WERI-Rb-1 (cell line): ENCODE data around the gene MEF2A.

Experiments
- DNase-seq: peaks from one replicate; pipeline ENCODE4 v3.0.0-alpha.2; 2020
- H3K27ac ChIP-seq: fragments of 250-450 bp; sonication (Bioruptor Pico); 2 replicates; pipeline ENCODE4 v1.5.1; 2020; ENCODE audit warnings: mild to moderate bottlenecking, moderate library complexity
- H3K27me3 ChIP-seq: fragments of 250-450 bp; sonication (Bioruptor Pico); 2 replicates; pipeline ENCODE4 v1.5.1; 2021; ENCODE audit warnings: mild to moderate bottlenecking, low read depth, moderate library complexity; ENCODE audit not compliant: insufficient read depth, severe bottlenecking
- H3K36me3 ChIP-seq: fragments of 250-450 bp; sonication (Bioruptor Pico); 2 replicates; pipeline ENCODE4 v1.5.1; 2020; ENCODE audit warnings: mild to moderate bottlenecking, moderate library complexity
- H3K4me3 ChIP-seq: 2 replicates; pipeline ENCODE4 v1.5.1; 2011; ENCODE audit warnings: low read depth, mild to moderate bottlenecking, control low read depth, low read length
- H3K9me3 ChIP-seq: fragments of 250-450 bp; sonication (Bioruptor Pico); 2 replicates; pipeline ENCODE4 v1.5.1; 2021; ENCODE audit warnings: mild to moderate bottlenecking, moderate library complexity; ENCODE audit not compliant: severe bottlenecking
- TF ChIP-seq, protein P1 (sequence below): IDR thresholded peaks from 2 replicates; pipeline ENCODE4 v1.5.1; 2011; ENCODE audit warnings: low read depth, mild to moderate bottlenecking, control low read depth, inconsistent platforms, low read length

The MEF2A gene

DNA sequence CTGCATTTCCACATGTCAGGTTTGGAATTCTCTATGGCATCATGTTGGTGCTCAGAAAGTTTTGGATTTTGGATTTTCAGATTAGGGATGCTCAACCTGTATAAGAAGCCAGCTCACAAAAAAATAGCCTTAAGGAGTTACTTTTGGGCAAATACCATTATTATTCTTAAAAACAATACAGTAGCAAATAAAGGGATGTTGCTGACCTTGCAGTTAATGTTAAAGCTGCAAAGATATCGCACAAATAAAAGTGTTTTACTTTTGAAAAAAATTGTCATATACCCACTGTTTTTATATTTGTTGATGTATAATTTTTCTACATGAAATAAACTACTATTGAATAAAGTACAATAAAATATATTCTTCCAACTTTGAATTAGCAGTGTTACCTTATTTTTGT lies 107.3 kb downstream of the MEF2A start:
- Histone ChIP-seq H3K9me3 (no peaks in the 10 kb centered on the region), H3K4me3 (no peak overlapping the region), H3K27ac (no peak overlapping the region), H3K36me3 (peaks cover 27% of the 10 kb centered on the region), H3K27me3 (no peaks in the 10 kb centered on the region)
- DNase-seq, result no peak
- TF ChIP-seq, protein P1, sequence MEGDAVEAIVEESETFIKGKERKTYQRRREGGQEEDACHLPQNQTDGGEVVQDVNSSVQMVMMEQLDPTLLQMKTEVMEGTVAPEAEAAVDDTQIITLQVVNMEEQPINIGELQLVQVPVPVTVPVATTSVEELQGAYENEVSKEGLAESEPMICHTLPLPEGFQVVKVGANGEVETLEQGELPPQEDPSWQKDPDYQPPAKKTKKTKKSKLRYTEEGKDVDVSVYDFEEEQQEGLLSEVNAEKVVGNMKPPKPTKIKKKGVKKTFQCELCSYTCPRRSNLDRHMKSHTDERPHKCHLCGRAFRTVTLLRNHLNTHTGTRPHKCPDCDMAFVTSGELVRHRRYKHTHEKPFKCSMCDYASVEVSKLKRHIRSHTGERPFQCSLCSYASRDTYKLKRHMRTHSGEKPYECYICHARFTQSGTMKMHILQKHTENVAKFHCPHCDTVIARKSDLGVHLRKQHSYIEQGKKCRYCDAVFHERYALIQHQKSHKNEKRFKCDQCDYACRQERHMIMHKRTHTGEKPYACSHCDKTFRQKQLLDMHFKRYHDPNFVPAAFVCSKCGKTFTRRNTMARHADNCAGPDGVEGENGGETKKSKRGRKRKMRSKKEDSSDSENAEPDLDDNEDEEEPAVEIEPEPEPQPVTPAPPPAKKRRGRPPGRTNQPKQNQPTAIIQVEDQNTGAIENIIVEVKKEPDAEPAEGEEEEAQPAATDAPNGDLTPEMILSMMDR, result no peak

DNA sequence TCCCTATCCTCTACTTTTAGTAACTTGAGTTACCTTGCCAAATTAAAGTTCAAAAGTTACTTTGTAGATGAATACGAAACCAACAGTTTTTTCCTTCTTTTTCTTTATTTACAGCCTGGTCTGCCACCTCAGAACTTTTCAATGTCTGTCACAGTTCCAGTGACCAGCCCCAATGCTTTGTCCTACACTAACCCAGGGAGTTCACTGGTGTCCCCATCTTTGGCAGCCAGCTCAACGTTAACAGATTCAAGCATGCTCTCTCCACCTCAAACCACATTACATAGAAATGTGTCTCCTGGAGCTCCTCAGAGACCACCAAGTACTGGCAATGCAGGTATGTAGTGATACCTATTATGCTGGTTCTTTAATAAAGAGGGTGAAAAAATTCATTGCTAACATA lies 108.5 kb downstream of the MEF2A start:
- Histone ChIP-seq H3K36me3 (peaks cover 34% of the 10 kb centered on the region), H3K4me3 (no peak overlapping the region), H3K27me3 (no peaks in the 10 kb centered on the region), H3K27ac (no peak overlapping the region), H3K9me3 (no peaks in the 10 kb centered on the region)
- TF ChIP-seq, protein P1, result no peak
- no peak for DNase-seq

DNA sequence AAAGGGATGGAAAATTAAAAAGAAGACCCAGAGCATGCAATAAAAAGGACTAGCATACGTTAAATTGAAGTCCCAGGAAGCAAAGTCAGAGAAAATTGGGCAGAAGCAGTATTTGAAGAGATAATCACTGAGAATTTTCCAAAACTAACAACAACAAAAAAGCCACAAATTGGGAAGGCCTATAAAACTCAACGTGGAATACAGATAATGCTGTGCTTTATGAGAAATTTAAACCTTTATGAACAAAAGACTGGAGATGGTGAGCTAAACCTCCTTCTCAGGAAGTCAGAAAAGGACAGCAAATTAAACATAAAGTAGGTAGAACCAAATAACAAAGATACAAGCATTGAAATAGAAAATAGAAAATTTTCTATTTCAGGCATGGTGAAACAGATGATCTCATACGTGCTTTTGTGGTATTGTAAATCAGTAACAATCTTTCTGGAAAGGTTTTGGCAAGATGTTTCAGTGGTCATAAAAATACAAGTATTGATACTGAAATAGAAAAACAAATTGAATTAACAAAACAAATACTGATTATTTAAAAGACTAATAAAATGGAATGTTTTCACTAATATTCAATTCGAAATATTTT lies 111.9 kb downstream of the MEF2A start:
- TF ChIP-seq, protein P1, result no peak
- no peak for DNase-seq
- Histone ChIP-seq H3K27me3 (no peaks in the 10 kb centered on the region), H3K36me3 (peaks cover 23% of the 10 kb centered on the region), H3K4me3 (no peak overlapping the region), H3K9me3 (no peaks in the 10 kb centered on the region), H3K27ac (no peak overlapping the region)

DNA sequence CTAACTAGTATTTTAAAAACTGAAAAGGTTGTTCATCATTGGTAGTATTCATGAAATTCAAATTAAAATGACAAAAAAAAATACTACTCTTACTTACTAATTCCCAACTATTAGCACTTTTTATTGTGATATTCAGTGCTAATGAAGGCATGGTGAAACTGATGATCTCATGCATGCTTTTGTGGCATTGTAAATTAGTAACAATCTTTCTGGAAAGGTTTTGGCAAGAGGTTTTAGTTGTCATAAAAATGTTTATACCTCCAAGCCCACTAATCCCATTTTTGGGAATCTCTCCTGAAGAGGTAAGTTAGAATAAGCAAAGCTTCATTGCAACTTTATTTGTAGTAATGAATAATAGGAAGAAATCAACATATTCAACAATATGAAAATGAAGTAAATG lies 114.5 kb downstream of the MEF2A start:
- Histone ChIP-seq H3K36me3 (peaks cover 12% of the 10 kb centered on the region), H3K27me3 (no peaks in the 10 kb centered on the region), H3K4me3 (no peak overlapping the region), H3K27ac (no peak overlapping the region), H3K9me3 (no peaks in the 10 kb centered on the region)
- no peak for DNase-seq
- TF ChIP-seq, protein P1, result no peak

DNA sequence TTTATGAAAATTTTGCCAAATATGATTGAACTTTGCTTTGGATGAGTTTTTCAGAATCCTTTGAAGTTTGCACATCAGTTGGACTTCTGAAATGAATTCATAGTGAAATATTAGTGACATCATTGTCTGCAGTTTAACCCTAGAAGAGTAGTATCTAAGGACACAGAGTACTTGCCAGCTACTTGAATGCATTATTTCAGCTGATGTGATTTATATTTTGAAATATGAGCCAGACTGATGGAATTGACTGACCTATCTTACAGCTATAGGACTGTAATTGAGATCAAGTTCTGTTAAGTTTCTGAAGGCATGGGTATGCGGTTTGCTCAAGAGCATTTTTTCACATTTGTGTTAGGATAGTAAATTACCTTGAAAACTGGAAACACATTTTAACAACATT lies 116.2 kb downstream of the MEF2A start:
- Histone ChIP-seq H3K27me3 (no peaks in the 10 kb centered on the region), H3K27ac (no peak overlapping the region), H3K4me3 (no peak overlapping the region), H3K36me3 (peaks cover 13% of the 10 kb centered on the region), H3K9me3 (peaks cover 7% of the 10 kb centered on the region)
- no peak for DNase-seq
- TF ChIP-seq, protein P1, result no peak

DNA sequence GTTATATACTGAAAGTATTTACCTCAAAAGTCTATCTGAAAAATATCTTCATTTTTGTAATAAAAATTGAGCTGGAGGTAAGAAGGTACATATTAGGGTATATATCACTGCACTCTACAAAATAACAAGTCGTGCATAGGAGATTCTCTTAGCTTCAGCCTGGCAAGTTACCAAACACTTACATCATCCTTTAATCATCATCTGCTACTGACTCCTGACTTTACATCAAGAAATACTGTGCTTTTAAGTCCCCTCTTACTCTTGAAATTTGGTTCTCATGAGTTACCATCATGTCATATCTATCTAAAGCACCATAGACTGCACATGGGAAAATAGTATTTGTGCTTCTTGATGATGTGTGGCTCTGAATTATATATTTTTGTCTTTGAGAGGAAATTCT lies 116.7 kb downstream of the MEF2A start:
- TF ChIP-seq, protein P1, result no peak

More for the DNA sequence above, 116.7 kb downstream of the MEF2A start:
- H3K27me3 ChIP-seq, result no peaks in the 10 kb centered on the region
- H3K36me3 ChIP-seq, result peaks cover 13% of the 10 kb centered on the region
- no peak overlapping the region for H3K4me3 ChIP-seq
- DNase-seq, result no peak
- H3K9me3 ChIP-seq, result peaks cover 7% of the 10 kb centered on the region
- no peak overlapping the region for H3K27ac ChIP-seq
